ENCODE measurements around the gene COMT. TPM values are rescaled to one million over a fixed set of nuclear protein-coding genes. Genes with fewer than 3 reads are reported as not detected.

The COMT gene
- total RNA-seq, 1 experiment from 2014 or later, result 96.0 TPM

GRCh38 chr22:19981171-19981960 is 39.8 kb downstream of the COMT start:
- no peaks in the 10 kb centered on the region for H3K36me3 ChIP-seq (ENCODE audit: control insufficient read depth, insufficient read depth, low read length)
- no peaks in the 10 kb centered on the region for H3K9me3 ChIP-seq
- no peaks in the 10 kb centered on the region for H3K27me3 ChIP-seq (replicated peaks; ENCODE audit: control insufficient read depth, insufficient read depth, low read length)
- Mint-ChIP-seq H3K36me3 (ENCODE audit: insufficient read depth, unreplicated experiment) (peaks cover 6% of the 10 kb centered on the region), H3K27ac (ENCODE audit: unreplicated experiment) (no peak overlapping the region), H3K27me3 (ENCODE audit: insufficient read depth, unreplicated experiment) (no peaks in the 10 kb centered on the region), H3K4me3 (ENCODE audit: unreplicated experiment) (no peak overlapping the region), H3K4me1 (ENCODE audit: low read depth, unreplicated experiment) (no peaks in the 10 kb centered on the region), H3K9me3 (ENCODE audit: unreplicated experiment) (no peaks in the 10 kb centered on the region)
- no TSS peak for BruUV-seq (replicated peaks)
- intact Hi-C loops (cut with micrococcal nuclease; ENCODE audit: unreplicated experiment), result no loop called here
- ChIA-PET CTCF (no interaction called here), POLR2A (no interaction called here)
- DNase-seq, result no peak
- H3K4me1 ChIP-seq, result no peaks in the 10 kb centered on the region
- H3K4me3 ChIP-seq (ENCODE audit: low read depth, low read length), result no peak overlapping the region
- no peak for TF ChIP-seq CTCF (IDR thresholded peaks at IDR 0.05; ENCODE audit: insufficient read depth in 1 of 2, low read depth in 1 of 2, low read length in 1 of 2, severe bottlenecking in 1 of 2, unreplicated experiment in 1 of 2)

GRCh38 chr22:19981961-19982920 is 40.7 kb downstream of the COMT start:
- POLR2A ChIA-PET, result no interaction called here
- Mint-ChIP-seq H3K4me3 (ENCODE audit: unreplicated experiment) (no peak overlapping the region), H3K27me3 (ENCODE audit: insufficient read depth, unreplicated experiment) (no peaks in the 10 kb centered on the region), H3K4me1 (ENCODE audit: low read depth, unreplicated experiment) (no peaks in the 10 kb centered on the region), H3K36me3 (ENCODE audit: insufficient read depth, unreplicated experiment) (peaks cover 6% of the 10 kb centered on the region), H3K27ac (ENCODE audit: unreplicated experiment) (no peak overlapping the region), H3K9me3 (ENCODE audit: unreplicated experiment) (no peaks in the 10 kb centered on the region)
- H3K4me3 ChIP-seq (ENCODE audit: low read depth, low read length), result no peak overlapping the region
- H3K36me3 ChIP-seq (ENCODE audit: control insufficient read depth, insufficient read depth, low read length), result no peaks in the 10 kb centered on the region
- H3K9me3 ChIP-seq, result no peaks in the 10 kb centered on the region
- BruUV-seq (replicated peaks), result no TSS peak
- DNase-seq, result no peak
- no peaks in the 10 kb centered on the region for H3K4me1 ChIP-seq
- intact Hi-C loops (cut with micrococcal nuclease; ENCODE audit: unreplicated experiment), result no loop called here
- CTCF ChIA-PET, result no interaction called here
- no peaks in the 10 kb centered on the region for H3K27me3 ChIP-seq (replicated peaks; ENCODE audit: control insufficient read depth, insufficient read depth, low read length)
- TF ChIP-seq CTCF (IDR thresholded peaks at IDR 0.05; ENCODE audit: insufficient read depth in 1 of 2, low read depth in 1 of 2, low read length in 1 of 2, severe bottlenecking in 1 of 2, unreplicated experiment in 1 of 2), result no peak

- POLR2A ChIA-PET, result no interaction called here
- Mint-ChIP-seq H3K9me3 (ENCODE audit: unreplicated experiment) (no peaks in the 10 kb centered on the region), H3K36me3 (ENCODE audit: insufficient read depth, unreplicated experiment) (peaks cover under 1% of the 10 kb centered on the region), H3K4me1 (ENCODE audit: low read depth, unreplicated experiment) (no peaks in the 10 kb centered on the region), H3K27me3 (ENCODE audit: insufficient read depth, unreplicated experiment) (no peaks in the 10 kb centered on the region), H3K4me3 (ENCODE audit: unreplicated experiment) (no peak overlapping the region), H3K27ac (ENCODE audit: unreplicated experiment) (no peak overlapping the region)
- CTCF ChIA-PET, result no interaction called here
- intact Hi-C loops (cut with micrococcal nuclease; ENCODE audit: unreplicated experiment), result no loop called here
- Histone ChIP-seq H3K27me3 (replicated peaks; ENCODE audit: control insufficient read depth, insufficient read depth, low read length) (no peaks in the 10 kb centered on the region), H3K9me3 (no peaks in the 10 kb centered on the region), H3K4me1 (no peaks in the 10 kb centered on the region), H3K36me3 (ENCODE audit: control insufficient read depth, insufficient read depth, low read length) (no peaks in the 10 kb centered on the region), H3K4me3 (ENCODE audit: low read depth, low read length) (no peak overlapping the region)
- no TSS peak for BruUV-seq (replicated peaks)
- no peak for DNase-seq
- no peak for TF ChIP-seq CTCF (IDR thresholded peaks at IDR 0.05; ENCODE audit: insufficient read depth in 1 of 2, low read depth in 1 of 2, low read length in 1 of 2, severe bottlenecking in 1 of 2, unreplicated experiment in 1 of 2)
Measured at GRCh38 chr22:19982991-19983578, 41.5 kb downstream of the COMT start.

Data from Caco-2 (cell line).